C4-2B (cell line): Measurements from ENCODE around the gene TRRAP.

ENCODE experiments used
- CTCF ChIP-seq: fragments of 450-650 bp; conservative IDR thresholded peaks from 2 replicates; pipeline ENCODE4 v1.5.1; 2017; ENCODE audit warnings: mild to moderate bottlenecking
- ZFX ChIP-seq: fragments of 450-650 bp; IDR thresholded peaks from 2 replicates; pipeline ENCODE4 v1.6.1; 2017

GRCh38 chr7:98994046-98994944 lies 116.0 kb downstream of the TRRAP start:
- TF ChIP-seq CTCF (no peak), ZFX (no peak)
